IgD-negative memory B cell (primary cell): ENCODE results near the gene ALX1. TPM values are rescaled to one million over a fixed set of nuclear protein-coding genes. Genes with fewer than 3 reads are reported as not detected.
"Not testable (repeated sequence)": the region's sequence is repeated elsewhere in the genome, so short reads cannot be mapped to it uniquely, and the experiment has no call there.

Source experiments
- H3K27ac Mint-ChIP-seq, 3 donors: one replicate each; pipeline ENCODE4 v1.8.0; 2020 to 2022; ENCODE audit warnings: mild to moderate bottlenecking in 3 of 3, mixed read lengths in 3 of 3, moderate library complexity in 1 of 3
- H3K27me3 Mint-ChIP-seq: one replicate; pipeline ENCODE4 v1.8.0; 2021; ENCODE audit warnings: mixed read lengths
- H3K36me3 Mint-ChIP-seq: one replicate; pipeline ENCODE4 v1.8.0; 2020; ENCODE audit warnings: mild to moderate bottlenecking, mixed read lengths
- H3K4me1 Mint-ChIP-seq, 3 donors: one replicate each; pipeline ENCODE4 v1.8.0; 2020 to 2022; ENCODE audit warnings: mixed read lengths in 3 of 3, mild to moderate bottlenecking in 1 of 3
- H3K4me3 Mint-ChIP-seq, 4 donors: one replicate each; pipeline ENCODE4 v1.8.0; 2020 to 2022; ENCODE audit warnings: mild to moderate bottlenecking in 4 of 4, mixed read lengths in 4 of 4, moderate library complexity in 3 of 4
- H3K9me3 Mint-ChIP-seq, 3 donors: one replicate each; pipeline ENCODE4 v1.8.0; 2020 to 2021; ENCODE audit warnings: mixed read lengths in 3 of 3, mild to moderate bottlenecking in 1 of 3
- polyA plus RNA-seq: library from polyadenylated mRNA; unstranded; fragments of 300-500 nt; fragmentation: Illumina TruSeq; gene quantifications from one replicate; pipeline ENCODE4 v1.2.3, GENCODE V29; 2021

ALX1 gene
- polyA plus RNA-seq, 1 donor from 2014 or later, result not detected

DNA sequence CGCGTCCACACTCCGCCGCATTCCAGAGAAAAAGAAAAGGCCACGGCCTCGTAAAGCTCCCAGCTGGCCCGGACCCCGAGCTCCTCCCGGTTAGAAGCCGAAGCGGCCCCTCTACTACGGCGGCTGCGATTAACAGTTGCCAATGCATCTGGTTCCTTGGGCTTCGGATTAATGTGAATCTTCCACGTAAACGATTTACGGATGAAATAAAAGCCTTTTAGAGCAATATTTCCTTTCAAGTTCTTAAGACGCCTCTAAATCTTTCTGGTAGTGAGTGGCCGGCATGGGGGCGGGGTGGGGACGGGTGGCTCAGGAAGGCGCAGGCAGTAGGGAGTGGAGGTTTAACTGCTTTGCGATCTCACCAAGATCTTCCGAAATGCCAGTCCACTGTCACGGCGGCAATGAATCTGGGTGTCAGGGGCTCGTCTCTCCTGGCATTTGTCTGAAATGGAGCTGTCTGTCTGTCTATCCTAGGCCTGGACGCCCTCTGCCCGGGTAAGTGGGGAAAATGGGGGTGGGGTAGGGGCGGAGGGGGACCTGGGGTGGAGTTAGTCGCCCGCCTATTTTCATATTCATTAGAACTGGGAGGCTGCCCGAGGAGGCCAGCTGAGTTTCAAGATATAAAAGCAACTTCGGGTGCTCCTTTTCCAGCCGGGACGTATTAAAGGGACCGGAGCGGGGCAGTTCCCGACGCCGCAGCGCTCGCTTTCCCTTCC lies 413 bp upstream of the ALX1 start:
- Mint-ChIP-seq H3K4me1 (peaks cover 0 to 8% (median 0%) of the 10 kb centered on the region in 3 donors), H3K27me3 (peaks cover 41% of the 10 kb centered on the region), H3K9me3 (peaks cover 0 to 2% (median 0%) of the 10 kb centered on the region in 3 donors), H3K27ac (no peak overlapping the region), H3K36me3 (no peaks in the 10 kb centered on the region), H3K4me3 (peak overlapping the region in 1 of 4 donors; percentile 23)

DNA sequence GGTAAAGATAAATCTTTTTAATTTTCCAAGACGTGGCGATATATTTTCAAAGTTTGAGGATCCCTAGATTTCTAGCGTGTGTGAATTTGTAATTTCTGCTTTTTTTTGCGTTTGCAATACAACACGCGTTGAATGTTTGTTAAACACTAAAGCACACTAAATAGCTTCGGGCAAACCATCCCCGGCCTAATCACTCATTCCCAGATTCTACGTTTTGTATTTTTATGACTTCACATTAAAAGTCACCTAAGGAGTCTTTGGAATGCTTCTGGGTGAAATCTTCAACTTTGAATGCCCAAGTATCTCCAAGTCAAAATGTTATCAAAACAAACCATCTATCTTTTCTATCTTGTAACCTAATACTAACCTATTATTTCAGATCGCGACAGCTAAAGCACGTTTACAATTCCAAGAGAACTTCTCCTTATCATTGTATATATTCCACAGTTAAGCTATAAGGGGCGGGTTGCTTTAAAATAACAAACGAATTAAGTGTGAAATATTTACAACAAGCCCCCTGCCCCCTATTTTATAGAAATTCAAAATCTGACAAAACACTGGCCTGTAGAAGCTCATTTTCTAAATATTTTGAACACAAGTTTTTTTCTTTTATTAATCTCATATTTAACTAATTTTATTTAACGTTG lies 1.1 kb downstream of the ALX1 start:
- Mint-ChIP-seq H3K36me3 (no peaks in the 10 kb centered on the region), H3K27ac (no peak overlapping the region), H3K4me3 (peak overlapping the region in 3 of 4 donors; percentile 20 to 78 (median 67)), H3K27me3 (peaks cover 36% of the 10 kb centered on the region), H3K4me1 (peaks cover 0 to 8% (median 0%) of the 10 kb centered on the region in 3 donors), H3K9me3 (no peaks in the 10 kb centered on the region)

DNA sequence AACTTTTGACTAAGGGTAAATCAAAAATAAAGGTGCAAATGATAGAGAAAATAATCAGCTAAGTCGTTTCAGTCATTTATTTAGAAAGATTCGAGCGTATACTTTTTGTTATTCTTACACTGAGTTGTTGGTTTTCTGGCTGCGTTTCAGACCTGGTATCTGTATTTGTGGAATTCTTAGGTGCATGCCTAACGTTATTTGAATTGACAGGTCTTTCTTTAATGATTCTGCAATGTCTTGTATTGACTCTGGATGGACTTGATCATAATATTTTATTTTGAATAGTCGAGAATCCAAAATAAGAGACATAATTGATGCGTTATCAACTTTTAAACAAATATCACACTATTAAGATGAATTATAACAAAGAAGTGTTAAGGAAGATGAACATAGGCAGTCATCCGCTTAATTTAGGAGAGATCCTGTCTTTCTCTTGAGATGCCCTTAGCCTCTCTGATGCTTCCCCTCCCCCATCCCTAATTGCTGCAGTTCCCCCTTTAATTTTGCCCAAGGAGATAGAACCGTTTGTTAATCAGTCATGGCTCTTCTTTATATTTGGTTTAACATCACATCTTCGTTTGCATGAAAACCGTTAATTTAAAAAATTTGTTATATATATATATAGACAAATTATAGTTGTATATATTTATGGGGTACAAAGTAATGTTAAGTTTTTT lies 1.8 kb downstream of the ALX1 start:
- Mint-ChIP-seq H3K36me3 (no peaks in the 10 kb centered on the region), H3K9me3 (no peaks in the 10 kb centered on the region), H3K27ac (no peak overlapping the region), H3K4me1 (peaks cover 0 to 8% (median 0%) of the 10 kb centered on the region in 3 donors), H3K4me3 (peak overlapping the region in 1 of 4 donors; percentile 16), H3K27me3 (peaks cover 36% of the 10 kb centered on the region)

DNA sequence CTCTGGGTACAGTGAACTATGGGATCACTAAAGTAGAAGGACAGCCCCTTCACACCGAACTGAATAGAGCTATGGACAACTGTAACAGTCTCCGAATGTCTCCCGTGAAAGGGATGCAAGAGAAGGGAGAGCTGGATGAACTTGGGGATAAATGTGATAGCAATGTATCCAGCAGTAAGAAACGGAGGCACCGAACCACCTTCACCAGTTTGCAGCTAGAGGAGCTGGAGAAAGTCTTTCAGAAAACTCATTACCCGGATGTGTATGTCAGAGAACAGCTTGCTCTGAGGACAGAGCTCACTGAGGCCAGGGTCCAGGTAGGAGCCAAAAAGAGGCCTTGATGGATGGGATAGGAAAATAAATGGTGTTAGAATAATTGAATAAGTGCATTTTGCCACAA lies 3.5 kb downstream of the ALX1 start:
- Mint-ChIP-seq H3K27ac (no peak overlapping the region), H3K36me3 (no peaks in the 10 kb centered on the region), H3K4me3 (no peak overlapping the region), H3K27me3 (peaks cover 23% of the 10 kb centered on the region), H3K9me3 (no peaks in the 10 kb centered on the region), H3K4me1 (peaks cover 0 to 8% (median 0%) of the 10 kb centered on the region in 3 donors)

DNA sequence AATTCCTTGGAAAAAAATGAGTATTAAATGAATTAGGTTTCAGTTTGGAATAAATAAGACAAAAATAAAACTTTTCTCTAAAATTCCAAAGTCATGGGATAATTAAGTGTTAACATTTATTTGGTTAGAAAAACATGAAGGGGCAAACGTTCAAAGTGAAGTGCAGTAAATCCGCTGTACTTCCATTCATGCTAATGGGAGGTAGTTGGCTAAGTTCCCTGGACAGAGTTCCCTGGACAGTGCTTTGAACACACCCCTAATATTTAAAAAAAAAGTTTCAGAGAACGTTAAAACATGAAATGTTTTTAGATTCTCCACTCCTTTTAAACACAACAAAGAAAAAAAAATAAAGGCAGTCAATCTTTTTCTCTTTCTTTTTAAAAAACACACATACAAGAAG lies 16.3 kb downstream of the ALX1 start:
- H3K27ac Mint-ChIP-seq, result no peak overlapping the region
- H3K9me3 Mint-ChIP-seq, result peaks cover 0 to 3% (median 0%) of the 10 kb centered on the region in 3 donors
- no peak overlapping the region for H3K4me3 Mint-ChIP-seq
- H3K36me3 Mint-ChIP-seq, result no peaks in the 10 kb centered on the region
- peaks cover 0 to 3% (median 2%) of the 10 kb centered on the region in 3 donors for H3K4me1 Mint-ChIP-seq
- H3K27me3 Mint-ChIP-seq, result no peaks in the 10 kb centered on the region

DNA sequence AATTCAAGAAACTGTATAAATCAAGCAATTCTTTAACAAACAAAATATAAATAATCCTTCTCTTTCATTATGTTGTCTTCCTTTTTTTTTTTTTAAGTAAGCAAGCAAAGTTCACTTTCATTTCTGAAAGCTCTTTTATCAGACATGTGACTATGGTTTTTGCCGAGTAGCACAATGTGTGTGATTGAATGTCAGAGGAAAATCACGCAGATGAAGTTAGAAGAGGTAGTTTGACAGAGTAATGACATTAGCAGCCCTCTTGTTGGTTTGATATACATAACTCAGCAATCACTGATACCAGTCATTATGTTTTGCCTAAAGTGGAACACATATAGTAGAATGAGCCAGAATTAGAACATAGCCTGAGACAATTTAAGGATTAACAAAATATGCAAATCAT lies 19.0 kb downstream of the ALX1 start:
- no peak overlapping the region for H3K27ac Mint-ChIP-seq
- peaks cover 0 to 3% (median 3%) of the 10 kb centered on the region in 3 donors for H3K4me1 Mint-ChIP-seq
- H3K27me3 Mint-ChIP-seq, result no peaks in the 10 kb centered on the region
- no peaks in the 10 kb centered on the region for H3K36me3 Mint-ChIP-seq
- H3K4me3 Mint-ChIP-seq, result no peak overlapping the region
- H3K9me3 Mint-ChIP-seq, result peaks cover 0 to 3% (median 1%) of the 10 kb centered on the region in 3 donors

DNA sequence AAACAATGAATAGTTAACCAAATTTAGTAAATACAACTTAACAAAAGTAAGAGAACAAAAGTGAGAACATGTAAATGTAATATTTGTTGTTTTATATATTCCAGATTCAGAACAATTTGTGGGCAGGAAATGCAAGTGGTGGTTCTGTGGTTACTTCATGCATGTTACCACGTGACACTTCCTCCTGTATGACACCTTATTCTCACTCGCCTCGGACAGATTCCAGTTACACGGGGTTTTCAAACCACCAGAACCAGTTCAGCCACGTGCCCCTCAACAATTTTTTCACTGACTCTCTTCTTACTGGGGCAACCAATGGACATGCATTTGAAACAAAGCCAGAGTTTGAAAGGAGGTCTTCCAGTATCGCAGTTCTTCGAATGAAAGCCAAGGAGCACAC lies 21.0 kb downstream of the ALX1 start:
- H3K4me1 Mint-ChIP-seq, result peaks cover 0 to 3% (median 3%) of the 10 kb centered on the region in 3 donors
- H3K27me3 Mint-ChIP-seq, result no peaks in the 10 kb centered on the region
- H3K9me3 Mint-ChIP-seq, result peaks cover 0 to 3% (median 1%) of the 10 kb centered on the region in 3 donors
- no peak overlapping the region for H3K4me3 Mint-ChIP-seq
- H3K27ac Mint-ChIP-seq, result no peak overlapping the region
- H3K36me3 Mint-ChIP-seq, result no peaks in the 10 kb centered on the region

DNA sequence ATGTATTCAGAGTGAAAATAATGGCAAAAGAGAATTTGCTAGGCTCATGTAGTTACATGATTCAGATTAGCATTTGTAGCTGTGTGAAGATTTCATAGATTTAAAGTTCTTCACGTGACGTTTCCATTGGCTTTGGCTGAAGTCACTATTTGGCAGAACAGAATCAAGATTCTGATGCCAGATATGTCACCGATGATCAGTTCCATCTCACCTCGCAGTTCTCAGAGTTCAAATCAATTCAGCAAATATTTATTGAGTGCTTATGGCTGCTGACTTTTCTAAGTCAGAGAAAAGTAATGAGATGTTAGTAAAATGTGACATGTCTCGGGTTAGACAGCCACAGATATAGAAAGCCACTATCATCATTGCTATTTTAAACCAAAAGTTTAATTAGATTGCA lies 28.4 kb downstream of the ALX1 start:
- no peaks in the 10 kb centered on the region for H3K9me3 Mint-ChIP-seq
- H3K27ac Mint-ChIP-seq, result no peak overlapping the region
- H3K4me1 Mint-ChIP-seq, result no peaks in the 10 kb centered on the region
- H3K36me3 Mint-ChIP-seq, result no peaks in the 10 kb centered on the region
- no peaks in the 10 kb centered on the region for H3K27me3 Mint-ChIP-seq
- H3K4me3 Mint-ChIP-seq, result no peak overlapping the region

DNA sequence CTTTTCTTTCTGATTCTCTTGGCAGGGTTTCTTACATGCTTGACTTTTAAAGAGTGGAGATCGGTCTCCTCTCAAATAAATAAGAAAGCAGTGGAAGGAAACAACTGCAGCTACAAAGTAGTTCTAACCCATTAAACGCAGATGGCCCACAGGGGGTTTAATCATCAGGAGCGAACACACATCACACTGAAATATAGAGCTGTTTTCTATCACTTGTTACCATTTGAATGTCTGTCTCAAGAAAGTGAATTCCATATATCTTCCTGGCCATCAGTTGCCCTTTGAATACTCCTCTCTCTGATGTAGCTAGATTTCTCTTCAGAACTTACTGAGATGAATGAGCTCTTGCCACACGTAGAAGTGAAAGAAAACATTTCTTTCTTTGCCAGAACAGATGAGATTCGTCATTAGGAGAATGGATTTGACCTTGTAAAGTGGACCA lies 29.1 kb downstream of the ALX1 start:
- no peaks in the 10 kb centered on the region for H3K36me3 Mint-ChIP-seq
- H3K27me3 Mint-ChIP-seq, result no peaks in the 10 kb centered on the region
- H3K4me1 Mint-ChIP-seq, result no peaks in the 10 kb centered on the region
- peak overlapping the region in 1 of 3 donors; percentile 53 for H3K27ac Mint-ChIP-seq
- H3K4me3 Mint-ChIP-seq, result no peak overlapping the region
- peaks cover 0 to 2% (median 2%) of the 10 kb centered on the region in 3 donors for H3K9me3 Mint-ChIP-seq

DNA sequence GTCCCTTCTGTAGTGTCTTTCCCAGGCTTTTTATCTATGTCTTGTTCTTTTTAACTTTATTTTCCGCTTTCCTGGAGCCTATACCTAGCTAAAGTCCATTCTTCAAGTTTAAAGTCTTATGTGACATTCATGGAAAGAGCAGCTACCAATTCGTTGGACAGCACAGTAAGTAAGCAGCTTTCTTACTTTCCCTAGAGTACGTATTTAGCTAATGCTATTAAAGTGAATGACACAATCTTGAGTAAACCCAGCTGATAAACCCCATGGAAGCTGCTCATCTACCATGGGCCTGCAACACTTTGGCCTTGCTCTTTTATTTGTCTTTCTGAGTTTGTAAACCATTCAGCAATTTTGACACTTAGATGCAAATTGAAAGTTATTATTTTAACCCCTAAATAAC lies 30.0 kb downstream of the ALX1 start:
- Mint-ChIP-seq H3K27me3 (no peaks in the 10 kb centered on the region), H3K36me3 (no peaks in the 10 kb centered on the region), H3K9me3 (peaks cover 0 to 2% (median 2%) of the 10 kb centered on the region in 3 donors), H3K4me1 (no peaks in the 10 kb centered on the region), H3K27ac (no peak overlapping the region), H3K4me3 (no peak overlapping the region)

DNA sequence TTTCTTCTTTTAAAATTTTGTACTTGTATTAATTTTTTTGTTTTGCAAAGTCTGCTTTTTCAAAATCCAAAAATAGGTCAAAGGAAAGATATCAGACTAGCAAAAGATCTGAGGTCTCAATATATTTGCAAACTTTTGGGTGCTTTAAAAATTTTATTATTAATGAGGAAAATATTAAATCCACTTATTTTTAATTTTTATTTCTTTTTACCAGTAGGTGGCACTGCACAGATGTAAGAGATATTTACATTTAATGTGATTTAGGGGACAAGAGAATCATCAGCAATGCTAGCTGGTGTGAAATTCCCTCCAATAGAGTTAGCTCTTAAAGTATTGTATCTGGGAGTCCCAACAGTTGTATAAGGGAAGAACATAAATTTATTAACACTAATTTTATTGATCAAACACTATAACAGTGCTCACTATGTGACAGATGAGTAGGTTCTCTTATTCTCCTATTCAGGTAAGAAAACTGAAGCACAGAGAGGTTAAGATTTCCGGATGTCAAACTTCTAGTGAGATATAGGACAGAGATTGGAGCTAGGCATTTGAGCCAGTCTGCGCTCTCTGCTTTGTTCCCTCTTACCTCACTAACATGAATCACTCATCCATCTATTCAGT lies 30.5 kb downstream of the ALX1 start:
- Mint-ChIP-seq H3K4me1 (no peaks in the 10 kb centered on the region), H3K27ac (no peak overlapping the region), H3K9me3 (peaks cover 0 to 2% (median 2%) of the 10 kb centered on the region in 3 donors), H3K27me3 (no peaks in the 10 kb centered on the region), H3K36me3 (no peaks in the 10 kb centered on the region), H3K4me3 (no peak overlapping the region)

DNA sequence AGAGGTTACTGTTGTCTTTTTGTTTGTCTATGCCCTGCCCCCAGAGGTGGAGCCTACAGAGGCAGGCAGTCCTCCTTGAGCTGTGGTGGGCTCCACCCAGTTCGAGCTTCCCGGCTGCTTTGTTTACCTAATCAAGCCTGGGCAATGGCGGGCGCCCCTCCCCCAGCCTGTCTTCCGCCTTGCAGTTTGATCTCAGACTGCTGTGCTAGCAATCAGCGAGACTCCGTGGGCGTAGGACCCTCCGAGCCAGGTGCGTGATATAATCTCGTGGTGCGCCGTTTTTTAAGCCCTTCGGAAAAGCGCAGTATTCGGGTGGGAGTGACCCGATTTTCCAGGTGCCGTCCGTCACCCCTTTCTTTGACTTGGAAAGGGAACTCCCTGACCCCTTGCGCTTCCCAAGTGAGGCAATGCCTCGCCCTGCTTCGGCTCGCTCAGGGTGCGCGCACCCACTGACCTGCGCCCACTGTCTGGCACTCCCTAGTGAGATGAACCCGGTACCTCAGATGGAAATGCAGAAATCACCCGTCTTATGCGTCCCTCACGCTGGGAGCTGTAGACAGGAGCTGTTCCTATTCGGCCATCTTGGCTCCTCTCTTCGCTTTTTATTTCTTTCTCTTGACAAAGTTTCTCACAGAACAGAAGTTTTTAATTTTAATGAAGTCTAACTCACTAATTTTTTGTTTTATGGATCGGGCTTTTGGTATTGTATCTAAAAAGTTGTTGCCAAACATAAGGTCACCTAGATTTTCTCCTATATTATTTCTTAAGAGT lies 38.0 kb downstream of the ALX1 start:
- H3K4me1 Mint-ChIP-seq, H3K27me3 Mint-ChIP-seq, H3K9me3 Mint-ChIP-seq, H3K4me3 Mint-ChIP-seq, H3K36me3 Mint-ChIP-seq, H3K27ac Mint-ChIP-seq: not testable (repeated sequence)

DNA sequence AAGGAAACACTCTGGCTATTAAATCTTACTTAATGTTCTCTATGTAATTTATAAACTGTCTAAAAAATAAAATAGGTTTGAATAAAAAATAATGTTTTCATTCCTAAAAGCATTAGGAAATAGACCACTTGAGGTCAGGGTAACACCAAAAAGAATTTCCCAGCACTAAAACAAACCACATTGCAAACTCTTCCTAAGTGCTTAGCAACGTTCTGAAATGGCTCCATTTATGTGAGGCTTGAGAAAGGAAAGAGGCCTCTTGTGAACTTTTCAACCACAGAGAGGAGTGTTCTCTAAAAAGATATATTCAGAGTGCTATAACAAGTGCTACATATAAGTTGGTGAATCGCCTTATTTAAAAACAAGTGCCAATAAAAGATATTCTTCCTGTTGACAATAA lies 42.7 kb downstream of the ALX1 start:
- H3K27me3 Mint-ChIP-seq, result no peaks in the 10 kb centered on the region
- no peaks in the 10 kb centered on the region for H3K36me3 Mint-ChIP-seq
- no peaks in the 10 kb centered on the region for H3K4me1 Mint-ChIP-seq
- H3K27ac Mint-ChIP-seq, result no peak overlapping the region
- H3K9me3 Mint-ChIP-seq, result peaks cover 0 to 6% (median 3%) of the 10 kb centered on the region in 3 donors
- H3K4me3 Mint-ChIP-seq, result no peak overlapping the region

DNA sequence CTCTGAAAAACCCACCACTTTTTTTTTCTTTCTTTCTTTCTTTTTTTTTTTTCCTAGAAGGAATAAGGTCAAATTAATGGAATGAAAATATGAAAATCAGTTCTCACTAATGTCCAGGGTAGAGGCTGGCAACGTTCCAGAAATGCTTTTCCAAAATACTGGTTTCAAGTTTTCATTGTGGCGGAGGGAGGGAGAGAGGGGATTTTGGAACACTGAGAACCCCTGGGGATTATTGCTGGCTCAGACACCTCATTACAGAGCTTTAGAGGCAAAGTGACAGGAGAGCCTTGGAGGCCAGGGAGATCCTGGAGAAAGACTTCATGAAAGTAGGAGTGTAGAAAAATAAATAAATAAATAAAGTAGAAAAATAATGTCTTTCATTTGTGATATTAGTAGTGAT lies 45.4 kb downstream of the ALX1 start:
- H3K27ac Mint-ChIP-seq, result peak overlapping the region in 1 of 3 donors; percentile 62
- peaks cover 0 to 6% (median 0%) of the 10 kb centered on the region in 3 donors for H3K9me3 Mint-ChIP-seq
- no peaks in the 10 kb centered on the region for H3K4me1 Mint-ChIP-seq
- no peaks in the 10 kb centered on the region for H3K36me3 Mint-ChIP-seq
- H3K27me3 Mint-ChIP-seq, result no peaks in the 10 kb centered on the region
- H3K4me3 Mint-ChIP-seq, result no peak overlapping the region
